ENCODE measurements around the gene ATF7.
"Not testable (repeated sequence)": the region's sequence is repeated elsewhere in the genome, so short reads cannot be mapped to it uniquely, and the experiment has no call there.

The ATF7 gene

GRCh38 chr12:53625946-53626701 is at the start of gene ATF7:
Gene ATF7, minus strand, starts transcription at chr12:53626382. Its CDS starts 25,382 bp downstream, at chr12:53601000.
- peak; percentile 98 to 99 for DNase-seq
- TF ChIP-seq POLR2A (IDR thresholded peaks at IDR 0.05; ENCODE audit: low read length) (peak; percentile 63), GATA1 (IDR thresholded peaks at IDR 0.05; ENCODE audit: low read depth, low read length) (no peak)

- no peak for TF ChIP-seq GATA1 (IDR thresholded peaks at IDR 0.05; ENCODE audit: low read depth, low read length)
- no peak for DNase-seq
Measured at GRCh38 chr12:53674977-53675700, 49.0 kb upstream of the ATF7 start.

- DNase-seq: no peak
- TF ChIP-seq POLR2A (IDR thresholded peaks at IDR 0.05; ENCODE audit: low read length): no peak
- TF ChIP-seq GATA1 (IDR thresholded peaks at IDR 0.05; ENCODE audit: low read depth, low read length): no peak
Measured at GRCh38 chr12:53670971-53671370, 44.8 kb upstream of the ATF7 start.

- TF ChIP-seq POLR2A (IDR thresholded peaks at IDR 0.05; ENCODE audit: low read length) (no peak), GATA1 (IDR thresholded peaks at IDR 0.05; ENCODE audit: low read depth, low read length) (no peak)
- no peak for DNase-seq
Measured at GRCh38 chr12:53670308-53670707, 44.1 kb upstream of the ATF7 start.

GRCh38 chr12:53667080-53667479 is 40.9 kb upstream of the ATF7 start:
- DNase-seq: no peak
- TF ChIP-seq GATA1 (IDR thresholded peaks at IDR 0.05; ENCODE audit: low read depth, low read length) (no peak), POLR2A (IDR thresholded peaks at IDR 0.05; ENCODE audit: low read length) (no peak)

- no peak for DNase-seq
- TF ChIP-seq GATA1 (IDR thresholded peaks at IDR 0.05; ENCODE audit: low read depth, low read length) (no peak), POLR2A (IDR thresholded peaks at IDR 0.05; ENCODE audit: low read length) (no peak)
Measured at GRCh38 chr12:53664936-53665335, 38.8 kb upstream of the ATF7 start.

- TF ChIP-seq GATA1 (IDR thresholded peaks at IDR 0.05; ENCODE audit: low read depth, low read length) (no peak), POLR2A (IDR thresholded peaks at IDR 0.05; ENCODE audit: low read length) (no peak)
- no peak for DNase-seq
Measured at GRCh38 chr12:53664191-53664590, 38.0 kb upstream of the ATF7 start.

GRCh38 chr12:53660041-53660440 is 33.9 kb upstream of the ATF7 start:
- TF ChIP-seq POLR2A (IDR thresholded peaks at IDR 0.05; ENCODE audit: low read length) (no peak), GATA1 (IDR thresholded peaks at IDR 0.05; ENCODE audit: low read depth, low read length) (no peak)
- no peak for DNase-seq

GRCh38 chr12:53659571-53659981 is 33.4 kb upstream of the ATF7 start:
- TF ChIP-seq POLR2A (IDR thresholded peaks at IDR 0.05; ENCODE audit: low read length): no peak
- TF ChIP-seq GATA1 (IDR thresholded peaks at IDR 0.05; ENCODE audit: low read depth, low read length): no peak

GRCh38 chr12:53659011-53659551 is 32.9 kb upstream of the ATF7 start:
- no peak for DNase-seq
- no peak for TF ChIP-seq POLR2A (IDR thresholded peaks at IDR 0.05; ENCODE audit: low read length)

More at GRCh38 chr12:53659571-53659981, 33.4 kb upstream of the ATF7 start:
- no peak for DNase-seq

- TF ChIP-seq GATA1 (IDR thresholded peaks at IDR 0.05; ENCODE audit: low read depth, low read length) (no peak), POLR2A (IDR thresholded peaks at IDR 0.05; ENCODE audit: low read length) (no peak)
- no peak for DNase-seq
Measured at GRCh38 chr12:53657041-53657440, 30.9 kb upstream of the ATF7 start.

- TF ChIP-seq GATA1 (IDR thresholded peaks at IDR 0.05; ENCODE audit: low read depth, low read length) (no peak), POLR2A (IDR thresholded peaks at IDR 0.05; ENCODE audit: low read length) (no peak)
- no peak for DNase-seq
Measured at GRCh38 chr12:53653595-53653994, 27.4 kb upstream of the ATF7 start.

GRCh38 chr12:53652366-53652765 is 26.2 kb upstream of the ATF7 start:
- no peak for TF ChIP-seq GATA1 (IDR thresholded peaks at IDR 0.05; ENCODE audit: low read depth, low read length)
- TF ChIP-seq POLR2A (IDR thresholded peaks at IDR 0.05; ENCODE audit: low read length): no peak

GRCh38 chr12:53651737-53652136 is 25.6 kb upstream of the ATF7 start:
- TF ChIP-seq GATA1 (IDR thresholded peaks at IDR 0.05; ENCODE audit: low read depth, low read length): no peak
- TF ChIP-seq POLR2A (IDR thresholded peaks at IDR 0.05; ENCODE audit: low read length): no peak
- no peak for DNase-seq

More at GRCh38 chr12:53652366-53652765, 26.2 kb upstream of the ATF7 start:
- DNase-seq: no peak

- DNase-seq: not testable (repeated sequence)
Measured at GRCh38 chr12:53646300-53646699, 20.1 kb upstream of the ATF7 start.

Measured in erythroblast (primary cell).